Ammon's horn (tissue), 1 donor: ENCODE data around the gene KLF11.
"Not testable (repeated sequence)": the region's sequence is repeated elsewhere in the genome, so short reads cannot be mapped to it uniquely, and the experiment has no call there.

Experiments used
- DNase-seq: peaks from one replicate; pipeline ENCODE4 v3.0.0-alpha.2; 2016; ENCODE audit warnings: low spot score

KLF11 gene

DNA sequence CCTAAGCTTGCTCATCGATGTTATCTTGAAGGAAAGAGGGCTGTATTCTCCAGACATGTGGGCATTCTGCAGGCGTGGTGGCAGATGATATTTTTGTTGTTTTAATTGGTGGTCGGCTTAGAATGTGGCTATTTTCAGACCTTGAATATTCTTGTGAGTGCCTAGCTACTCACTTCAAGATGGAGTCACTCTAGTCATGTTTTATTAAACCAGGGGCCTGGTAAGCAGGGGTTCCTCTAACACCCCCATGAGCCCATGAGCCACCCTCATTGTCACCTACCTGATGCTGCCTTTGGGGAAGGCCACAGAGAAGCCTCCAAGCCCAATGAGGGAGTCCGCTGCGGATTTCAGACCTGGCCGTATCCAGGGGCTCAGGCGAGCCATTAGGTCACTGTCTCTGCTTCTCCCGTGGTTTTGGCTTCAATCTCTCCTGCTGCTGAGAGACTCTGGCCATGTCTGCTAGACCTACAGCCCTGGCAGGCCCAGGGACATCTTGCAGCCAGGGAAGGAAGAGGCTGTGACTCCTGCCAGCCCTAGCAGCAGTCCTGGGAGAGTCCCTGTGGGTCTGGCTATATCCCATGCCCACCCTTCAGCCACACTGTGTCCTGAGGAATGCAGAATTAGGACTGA, 16.3 kb upstream of the KLF11 start:
- no peak for DNase-seq

- no peak for DNase-seq
Measured at GRCh38 chr2:10027660-10028330, 15.6 kb upstream of the KLF11 start.

GRCh38 chr2:10028407-10028987, 14.9 kb upstream of the KLF11 start:
- DNase-seq: no peak

DNA sequence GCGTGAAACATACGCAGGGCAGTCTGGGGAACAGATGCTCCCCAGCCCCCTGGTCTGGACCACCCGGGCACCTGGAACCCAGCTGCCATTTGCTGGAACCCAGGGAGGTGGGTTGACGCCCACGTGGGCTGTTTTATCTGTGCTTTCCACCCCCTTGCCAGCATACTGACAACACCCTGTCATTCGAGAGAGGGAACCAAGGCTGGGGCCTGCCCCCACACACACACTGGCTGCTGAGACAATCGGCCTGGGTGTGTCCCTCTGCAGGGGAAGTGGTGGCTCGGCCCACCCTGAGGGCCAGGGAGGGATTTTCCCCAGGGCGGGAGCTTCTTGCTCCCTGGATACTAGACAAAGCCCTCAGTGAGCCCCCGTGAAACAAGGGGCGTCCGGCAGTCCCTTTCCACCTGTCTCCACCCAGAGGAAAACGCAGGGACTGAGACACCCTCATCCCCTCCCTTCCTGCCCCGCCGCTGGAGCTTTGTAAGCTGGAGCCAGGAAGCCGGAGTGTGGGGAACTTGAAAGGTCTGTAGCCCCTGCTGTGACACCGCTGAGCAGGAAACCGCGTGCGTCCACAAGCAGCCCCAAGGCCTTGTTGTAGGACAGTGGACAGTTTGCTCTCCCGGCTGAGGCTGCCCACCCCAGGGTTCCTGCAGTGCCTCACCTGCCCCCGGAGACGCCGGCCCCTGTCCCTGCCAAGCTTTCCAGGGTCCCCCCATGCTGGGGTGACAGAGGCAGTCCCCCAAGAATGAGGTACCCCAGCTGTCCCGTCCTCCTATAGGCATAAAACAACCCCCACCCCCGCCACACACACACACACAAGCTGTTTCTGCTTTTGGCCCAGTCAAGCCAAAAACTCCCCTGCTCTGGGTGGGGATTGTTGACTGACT, 14.1 kb upstream of the KLF11 start:
- DNase-seq: no peak

GRCh38 chr2:10029875-10030223, 13.5 kb upstream of the KLF11 start:
- no peak for DNase-seq

GRCh38 chr2:10030311-10030736, 13.0 kb upstream of the KLF11 start:
- DNase-seq: no peak

DNA sequence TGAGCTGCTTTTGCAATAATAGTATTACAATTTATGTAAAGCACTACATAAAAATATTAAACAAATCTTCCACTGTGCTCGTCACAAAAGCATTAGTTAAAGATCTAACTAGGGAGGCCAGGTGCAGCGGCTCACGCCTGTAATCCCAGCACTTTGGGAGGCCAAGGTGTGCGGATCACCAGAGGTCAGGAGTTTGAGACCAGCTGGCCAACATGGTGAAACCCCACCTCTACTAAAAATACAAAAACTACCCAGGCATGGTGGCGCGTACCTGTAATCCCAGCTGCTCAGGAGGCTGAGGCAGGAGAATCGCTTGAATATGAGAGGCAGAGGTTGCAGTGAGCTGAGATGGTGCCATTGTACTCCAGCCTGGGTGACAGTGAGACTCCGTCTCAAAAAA, 12.6 kb upstream of the KLF11 start:
- DNase-seq: not testable (repeated sequence)

DNA sequence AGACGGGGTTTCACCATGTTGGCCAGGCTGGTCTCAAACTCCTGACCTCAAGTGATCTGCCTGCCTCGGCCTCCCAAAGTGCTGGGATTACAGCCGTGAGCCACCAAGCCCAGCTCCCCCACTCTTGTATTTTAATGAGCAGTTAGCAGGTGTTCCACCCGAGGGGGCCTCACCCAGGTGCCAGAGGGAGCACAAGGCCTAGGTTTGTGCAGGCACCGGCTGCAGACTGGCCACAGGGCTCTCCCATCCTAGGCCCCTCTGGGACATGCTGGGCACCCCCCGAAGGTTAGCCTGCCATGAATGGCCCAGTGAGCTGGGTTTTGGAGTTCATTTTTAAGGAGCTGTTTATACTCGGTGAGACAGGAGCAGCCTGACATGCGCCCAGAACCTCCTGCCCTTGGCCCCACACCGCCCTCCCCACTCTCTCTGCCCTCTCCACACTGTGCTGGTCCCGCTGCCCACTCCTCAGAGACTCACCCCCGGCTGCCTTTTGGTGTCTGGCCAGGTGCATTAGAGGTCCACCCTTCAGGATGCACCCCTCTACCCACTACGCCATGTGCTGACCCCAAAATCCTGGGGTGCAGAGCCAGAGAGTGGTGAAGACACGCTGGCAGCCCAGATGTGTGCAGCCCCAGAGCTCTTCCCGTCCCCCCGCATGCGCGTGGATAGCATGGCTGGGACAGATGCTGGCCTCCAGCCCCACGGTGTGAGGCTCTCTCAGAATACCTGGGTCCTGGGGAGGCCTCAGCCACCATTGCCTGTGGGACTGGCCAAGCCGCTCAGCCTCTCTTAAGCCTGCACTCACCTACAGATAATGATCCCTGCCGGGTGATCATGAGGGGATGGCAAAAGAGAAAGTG, 11.2 kb upstream of the KLF11 start:
- no peak for DNase-seq

DNA sequence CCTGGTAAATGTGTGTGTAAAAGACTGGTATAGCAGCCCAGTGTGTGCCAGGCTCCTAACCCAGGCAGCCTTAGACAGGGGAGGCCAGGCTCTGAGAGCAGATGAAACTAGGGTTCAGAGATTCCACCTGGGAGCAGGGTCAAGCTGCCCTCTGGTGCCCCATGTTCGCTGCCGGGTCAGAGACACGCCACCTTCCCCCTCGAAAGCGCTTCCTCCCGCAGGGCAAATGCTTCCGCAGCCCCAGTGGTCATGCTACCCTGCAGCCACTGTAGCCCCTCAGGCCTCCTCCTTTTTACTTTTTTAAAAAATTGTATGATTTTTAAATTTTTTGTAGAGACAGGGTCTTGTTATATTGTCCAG, 10.6 kb upstream of the KLF11 start:
- no peak for DNase-seq

- DNase-seq: no peak
Measured at GRCh38 chr2:10033251-10034006, 9.9 kb upstream of the KLF11 start.

- no peak for DNase-seq
Measured at GRCh38 chr2:10034333-10035052, 8.9 kb upstream of the KLF11 start.

DNA sequence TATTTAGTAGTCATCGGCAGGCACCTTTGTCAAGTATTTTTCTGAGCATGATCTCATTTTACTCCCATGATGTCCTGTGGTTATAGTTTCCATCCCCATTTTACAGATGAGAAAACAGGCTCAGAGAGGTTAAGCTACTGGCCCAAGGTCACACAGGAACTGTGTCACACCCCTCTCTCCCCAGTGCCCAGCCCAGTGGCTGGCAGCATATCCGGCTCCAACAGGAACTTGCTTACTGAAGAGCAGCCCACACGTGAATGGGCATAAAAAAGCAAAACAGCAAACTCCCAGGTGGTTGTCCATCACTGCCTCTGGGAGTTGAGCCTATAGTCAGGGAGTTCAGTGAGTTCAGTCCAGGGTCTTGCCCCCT, 8.3 kb upstream of the KLF11 start:
- no peak for DNase-seq

DNA sequence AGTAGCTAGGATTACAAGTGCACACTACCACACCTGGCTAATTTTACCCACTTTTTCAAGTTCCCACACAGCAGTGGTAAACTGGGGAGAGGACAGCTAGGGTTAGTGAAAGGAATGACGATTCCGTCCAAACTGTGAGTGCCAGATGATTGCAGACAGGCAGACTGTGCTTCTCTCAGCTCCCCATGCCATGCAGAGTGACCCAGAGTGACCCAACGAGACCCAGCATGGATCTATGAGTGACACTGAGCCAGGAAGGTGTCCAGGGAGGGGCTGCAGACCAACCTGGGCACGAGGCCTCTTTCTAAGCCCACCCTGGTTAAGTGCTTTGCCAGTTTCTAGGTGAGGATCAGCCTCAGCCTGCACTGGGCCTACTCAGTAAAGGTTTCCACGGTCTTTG, 7.7 kb upstream of the KLF11 start:
- DNase-seq: no peak

- peak; percentile 94 for DNase-seq
Measured at GRCh38 chr2:10036095-10036884, 7.1 kb upstream of the KLF11 start.

GRCh38 chr2:10038123-10038522, 5.2 kb upstream of the KLF11 start:
- DNase-seq: no peak

DNA sequence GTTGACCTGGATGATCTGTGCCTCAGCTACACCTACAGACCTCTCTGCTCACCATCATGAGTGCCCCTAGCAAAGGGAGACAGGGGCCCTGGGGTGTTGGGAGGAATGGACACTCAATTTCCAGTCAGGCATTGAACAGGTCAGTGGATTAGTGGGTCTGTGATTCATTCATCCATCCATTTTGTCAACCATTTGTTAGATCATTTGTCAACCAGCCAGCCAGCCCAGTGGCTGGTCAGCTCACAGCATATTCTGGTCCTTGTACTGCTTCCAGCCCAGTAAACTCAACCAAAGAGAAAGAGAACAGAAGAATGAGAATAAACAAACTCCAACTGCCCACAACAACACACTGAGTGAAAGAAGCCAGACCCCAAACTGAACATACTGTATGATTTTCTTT, 4.6 kb upstream of the KLF11 start:
- DNase-seq: no peak

DNA sequence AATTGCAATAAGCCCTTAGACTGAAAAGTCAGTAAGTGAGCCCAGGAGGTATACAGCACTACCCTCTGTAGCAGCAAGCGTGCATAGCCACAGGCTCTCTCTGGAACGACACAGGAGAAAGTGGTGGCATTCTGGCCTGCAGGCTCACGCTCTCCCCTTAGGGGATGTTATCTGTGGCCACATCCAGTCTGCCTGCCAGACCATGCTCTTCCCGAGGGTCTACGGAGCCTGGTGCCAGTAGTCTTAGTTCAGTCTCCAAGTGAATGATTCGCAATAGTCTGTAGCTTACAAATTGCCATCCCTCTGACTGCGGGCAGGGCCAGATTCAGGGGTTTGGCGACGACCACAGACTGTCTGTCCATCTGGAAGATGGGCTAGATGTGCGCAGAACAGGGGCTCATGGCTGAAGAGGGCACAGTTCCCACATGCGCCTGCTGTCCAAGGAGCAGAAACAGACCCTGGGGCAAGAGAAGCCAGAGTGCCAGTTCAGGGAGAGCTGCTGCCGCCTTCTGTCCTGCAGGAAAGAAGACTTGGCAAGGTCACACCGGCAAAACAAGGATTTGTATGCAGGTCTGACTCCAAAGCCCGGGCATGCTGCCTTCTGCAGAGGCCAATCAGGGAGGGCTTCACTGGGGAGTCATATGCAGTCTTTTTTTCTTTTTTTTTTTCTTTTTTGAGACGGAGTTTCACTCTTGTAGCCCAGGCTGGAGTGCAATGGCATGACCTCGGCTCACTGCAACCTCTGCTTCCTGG, 3.5 kb upstream of the KLF11 start:
- DNase-seq: peak; percentile 83

- no peak for DNase-seq
Measured at GRCh38 chr2:10041711-10042110, 1.6 kb upstream of the KLF11 start.
